Measurements from ENCODE around the gene ATP8A2.

ATP8A2 gene

GRCh38 chr13:25738342-25739196 lies 366.8 kb downstream of the ATP8A2 start:
- Histone ChIP-seq H3K36me3 (ENCODE audit: control insufficient read depth in 2 of 2, insufficient read depth in 2 of 2, low read length in 2 of 2) (no peaks in the 10 kb centered on the region), H3K9me3 (ENCODE audit: control insufficient read depth in 2 of 2, low read length in 2 of 2) (peaks cover 0 to 2% of the 10 kb centered on the region in 2 donors), H3K4me1 (ENCODE audit: control insufficient read depth, insufficient read depth, low read length) (no peaks in the 10 kb centered on the region), H3K4me3 (ENCODE audit: low read length in 2 of 2) (no peak overlapping the region), H3K9ac (ENCODE audit: low read length in 2 of 2) (no peak overlapping the region), H3K27me3 (ENCODE audit: control insufficient read depth in 1 of 2, insufficient read depth in 2 of 2, low read length in 2 of 2) (no peaks in the 10 kb centered on the region), H3K27ac (ENCODE audit: low read length) (no peak overlapping the region)

DNA sequence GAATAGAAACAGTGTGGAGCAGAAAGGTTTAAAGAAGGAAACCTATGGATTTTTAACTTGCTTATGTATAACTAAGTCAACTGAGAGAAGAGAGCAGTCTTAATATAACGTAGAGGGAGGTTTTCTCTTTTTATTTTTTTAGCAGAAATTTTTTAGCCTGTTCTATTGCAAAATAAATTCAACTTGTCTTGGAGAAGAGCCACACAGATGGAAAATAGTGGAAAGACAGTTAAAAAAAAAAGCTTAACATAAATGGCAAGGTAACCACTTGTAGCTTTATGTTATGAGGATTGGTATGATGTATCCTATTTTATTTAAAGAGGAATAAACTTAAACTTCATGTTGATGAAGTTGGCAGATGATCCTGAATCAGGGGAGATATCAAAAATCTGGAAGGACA lies 367.6 kb downstream of the ATP8A2 start:
- Histone ChIP-seq H3K9me3 (ENCODE audit: control insufficient read depth in 2 of 2, low read length in 2 of 2) (peaks cover 0 to 2% of the 10 kb centered on the region in 2 donors), H3K9ac (ENCODE audit: low read length in 2 of 2) (no peak overlapping the region), H3K4me3 (ENCODE audit: low read length in 2 of 2) (no peak overlapping the region), H3K27ac (ENCODE audit: low read length) (no peak overlapping the region), H3K27me3 (ENCODE audit: control insufficient read depth in 1 of 2, insufficient read depth in 2 of 2, low read length in 2 of 2) (no peaks in the 10 kb centered on the region), H3K36me3 (ENCODE audit: control insufficient read depth in 2 of 2, insufficient read depth in 2 of 2, low read length in 2 of 2) (no peaks in the 10 kb centered on the region), H3K4me1 (ENCODE audit: control insufficient read depth, insufficient read depth, low read length) (no peaks in the 10 kb centered on the region)

DNA sequence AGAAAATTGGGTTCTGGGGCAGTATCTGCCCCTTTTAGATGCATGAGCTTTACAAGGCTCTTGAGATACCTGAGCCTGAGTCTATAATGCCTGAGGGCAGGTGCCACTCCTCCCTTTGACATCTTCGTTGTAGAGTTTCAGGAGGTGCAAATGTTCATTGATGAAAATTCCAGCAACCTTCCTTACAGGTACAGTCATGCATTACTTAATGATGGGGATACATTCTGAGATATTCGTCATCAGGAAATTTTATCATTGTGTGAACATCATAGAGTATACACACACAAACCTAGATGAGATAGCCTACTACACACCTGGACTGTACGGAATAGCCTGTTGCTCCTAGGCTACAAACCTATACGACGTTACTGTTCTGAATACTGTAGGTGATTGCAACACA lies 370.0 kb downstream of the ATP8A2 start:
- H3K27me3 ChIP-seq (ENCODE audit: control insufficient read depth in 1 of 2, insufficient read depth in 2 of 2, low read length in 2 of 2): no peaks in the 10 kb centered on the region
- H3K36me3 ChIP-seq (ENCODE audit: control insufficient read depth in 2 of 2, insufficient read depth in 2 of 2, low read length in 2 of 2): no peaks in the 10 kb centered on the region
- no peak overlapping the region for H3K27ac ChIP-seq (ENCODE audit: low read length)
- H3K9ac ChIP-seq (ENCODE audit: low read length in 2 of 2): no peak overlapping the region
- H3K4me1 ChIP-seq (ENCODE audit: control insufficient read depth, insufficient read depth, low read length): no peaks in the 10 kb centered on the region
- H3K9me3 ChIP-seq (ENCODE audit: control insufficient read depth in 2 of 2, low read length in 2 of 2): peaks cover 0 to 2% of the 10 kb centered on the region in 2 donors
- no peak overlapping the region for H3K4me3 ChIP-seq (ENCODE audit: low read length in 2 of 2)

GRCh38 chr13:25742220-25742619 lies 370.4 kb downstream of the ATP8A2 start:
- Histone ChIP-seq H3K27ac (ENCODE audit: low read length) (no peak overlapping the region), H3K4me3 (ENCODE audit: low read length in 2 of 2) (no peak overlapping the region), H3K9ac (ENCODE audit: low read length in 2 of 2) (no peak overlapping the region), H3K27me3 (ENCODE audit: control insufficient read depth in 1 of 2, insufficient read depth in 2 of 2, low read length in 2 of 2) (no peaks in the 10 kb centered on the region), H3K9me3 (ENCODE audit: control insufficient read depth in 2 of 2, low read length in 2 of 2) (peaks cover 0 to 2% of the 10 kb centered on the region in 2 donors), H3K36me3 (ENCODE audit: control insufficient read depth in 2 of 2, insufficient read depth in 2 of 2, low read length in 2 of 2) (no peaks in the 10 kb centered on the region), H3K4me1 (ENCODE audit: control insufficient read depth, insufficient read depth, low read length) (no peaks in the 10 kb centered on the region)

- Histone ChIP-seq H3K27me3 (ENCODE audit: control insufficient read depth in 1 of 2, insufficient read depth in 2 of 2, low read length in 2 of 2) (no peaks in the 10 kb centered on the region), H3K36me3 (ENCODE audit: control insufficient read depth in 2 of 2, insufficient read depth in 2 of 2, low read length in 2 of 2) (no peaks in the 10 kb centered on the region), H3K4me1 (ENCODE audit: control insufficient read depth, insufficient read depth, low read length) (no peaks in the 10 kb centered on the region), H3K9me3 (ENCODE audit: control insufficient read depth in 2 of 2, low read length in 2 of 2) (peaks cover 0 to 2% of the 10 kb centered on the region in 2 donors), H3K9ac (ENCODE audit: low read length in 2 of 2) (no peak overlapping the region), H3K4me3 (ENCODE audit: low read length in 2 of 2) (no peak overlapping the region), H3K27ac (ENCODE audit: low read length) (no peak overlapping the region)
These were observed 371.6 kb downstream of the ATP8A2 start for GRCh38 chr13:25743421-25743820.

DNA sequence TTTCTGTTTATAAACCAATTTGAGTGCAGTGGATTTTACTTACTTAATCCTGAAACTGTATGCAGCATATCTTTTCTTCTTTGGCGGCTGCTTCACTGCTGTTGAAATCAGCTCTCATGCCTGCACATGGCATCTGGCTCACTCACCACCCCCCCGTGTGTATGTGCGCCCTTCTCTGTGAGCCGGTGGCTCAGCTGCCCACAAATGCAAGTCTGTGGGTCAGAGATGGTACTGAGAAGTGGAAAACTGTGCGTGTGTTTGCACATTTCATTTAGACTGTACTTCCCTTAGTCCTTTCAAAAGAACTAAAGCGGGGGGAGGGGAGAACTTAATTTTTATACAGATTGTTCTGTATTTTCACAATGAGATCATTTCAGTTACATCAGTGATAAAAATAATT lies 372.4 kb downstream of the ATP8A2 start:
- Histone ChIP-seq H3K9me3 (ENCODE audit: control insufficient read depth in 2 of 2, low read length in 2 of 2) (peaks cover 0 to 2% of the 10 kb centered on the region in 2 donors), H3K36me3 (ENCODE audit: control insufficient read depth in 2 of 2, insufficient read depth in 2 of 2, low read length in 2 of 2) (no peaks in the 10 kb centered on the region), H3K27me3 (ENCODE audit: control insufficient read depth in 1 of 2, insufficient read depth in 2 of 2, low read length in 2 of 2) (peaks cover 0 to 2% of the 10 kb centered on the region in 2 donors), H3K4me1 (ENCODE audit: control insufficient read depth, insufficient read depth, low read length) (no peaks in the 10 kb centered on the region), H3K4me3 (ENCODE audit: low read length in 2 of 2) (no peak overlapping the region), H3K27ac (ENCODE audit: low read length) (no peak overlapping the region), H3K9ac (ENCODE audit: low read length in 2 of 2) (no peak overlapping the region)

- H3K27me3 ChIP-seq (ENCODE audit: control insufficient read depth in 1 of 2, insufficient read depth in 2 of 2, low read length in 2 of 2): peaks cover 0 to 3% of the 10 kb centered on the region in 2 donors
- no peak overlapping the region for H3K9ac ChIP-seq (ENCODE audit: low read length in 2 of 2)
- no peak overlapping the region for H3K4me3 ChIP-seq (ENCODE audit: low read length in 2 of 2)
- H3K4me1 ChIP-seq (ENCODE audit: control insufficient read depth, insufficient read depth, low read length): no peaks in the 10 kb centered on the region
- H3K36me3 ChIP-seq (ENCODE audit: control insufficient read depth in 2 of 2, insufficient read depth in 2 of 2, low read length in 2 of 2): no peaks in the 10 kb centered on the region
- H3K27ac ChIP-seq (ENCODE audit: low read length): no peak overlapping the region
- H3K9me3 ChIP-seq (ENCODE audit: control insufficient read depth in 2 of 2, low read length in 2 of 2): peaks cover 0 to 2% of the 10 kb centered on the region in 2 donors
These were observed 374.4 kb downstream of the ATP8A2 start for GRCh38 chr13:25746131-25746530.

- Histone ChIP-seq H3K4me3 (ENCODE audit: low read length in 2 of 2) (no peak overlapping the region), H3K27me3 (ENCODE audit: control insufficient read depth in 1 of 2, insufficient read depth in 2 of 2, low read length in 2 of 2) (peaks cover 0 to 3% of the 10 kb centered on the region in 2 donors), H3K4me1 (ENCODE audit: control insufficient read depth, insufficient read depth, low read length) (peaks cover 4% of the 10 kb centered on the region), H3K9ac (ENCODE audit: low read length in 2 of 2) (no peak overlapping the region), H3K9me3 (ENCODE audit: control insufficient read depth in 2 of 2, low read length in 2 of 2) (no peaks in the 10 kb centered on the region), H3K36me3 (ENCODE audit: control insufficient read depth in 2 of 2, insufficient read depth in 2 of 2, low read length in 2 of 2) (no peaks in the 10 kb centered on the region), H3K27ac (ENCODE audit: low read length) (no peak overlapping the region)
These were observed 381.3 kb downstream of the ATP8A2 start for GRCh38 chr13:25752957-25753551.

DNA sequence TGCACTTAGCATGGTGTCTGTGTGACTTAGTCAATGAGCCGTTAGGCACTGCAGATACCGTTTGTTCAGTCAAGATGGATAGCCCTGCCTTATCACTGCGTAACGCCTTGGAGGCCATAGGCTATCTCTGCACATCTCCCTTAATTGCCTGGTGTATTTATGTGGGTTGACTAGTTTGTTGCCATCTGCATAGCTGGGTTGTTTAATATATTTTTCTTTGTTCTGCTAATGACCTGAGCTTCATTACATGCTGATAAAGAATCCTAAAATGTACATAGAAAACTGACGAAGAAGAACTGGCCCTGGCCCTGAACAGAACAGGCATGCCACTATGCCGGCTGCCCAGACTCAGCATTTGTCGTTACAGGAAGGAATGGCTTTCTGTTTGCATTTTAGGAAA lies 382.2 kb downstream of the ATP8A2 start:
- Histone ChIP-seq H3K9ac (ENCODE audit: low read length in 2 of 2) (no peak overlapping the region), H3K27me3 (ENCODE audit: control insufficient read depth in 1 of 2, insufficient read depth in 2 of 2, low read length in 2 of 2) (peaks cover 0 to 3% of the 10 kb centered on the region in 2 donors), H3K9me3 (ENCODE audit: control insufficient read depth in 2 of 2, low read length in 2 of 2) (no peaks in the 10 kb centered on the region), H3K27ac (ENCODE audit: low read length) (no peak overlapping the region), H3K4me1 (ENCODE audit: control insufficient read depth, insufficient read depth, low read length) (peaks cover 4% of the 10 kb centered on the region), H3K36me3 (ENCODE audit: control insufficient read depth in 2 of 2, insufficient read depth in 2 of 2, low read length in 2 of 2) (no peaks in the 10 kb centered on the region), H3K4me3 (ENCODE audit: low read length in 2 of 2) (no peak overlapping the region)

DNA sequence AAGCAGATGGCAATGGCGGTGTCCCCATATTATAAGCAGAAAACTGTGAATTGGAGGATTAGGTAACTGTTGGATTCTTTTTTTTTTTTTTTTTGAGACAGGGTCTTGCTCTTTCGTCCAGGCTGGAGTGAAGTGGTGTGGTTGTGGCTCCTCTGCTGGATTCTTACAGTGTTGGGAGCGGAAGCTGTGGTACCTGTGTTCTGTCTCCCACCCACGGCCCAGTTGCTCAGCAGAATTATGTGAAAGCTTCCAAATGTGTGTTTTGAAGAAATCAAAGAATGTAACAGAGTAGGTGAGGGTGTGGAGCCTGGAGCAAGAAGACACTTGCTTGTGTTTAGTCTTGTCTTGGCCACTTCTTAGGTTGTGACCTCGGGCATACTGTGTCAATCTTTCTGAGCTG lies 384.5 kb downstream of the ATP8A2 start:
- Histone ChIP-seq H3K9me3 (ENCODE audit: control insufficient read depth in 2 of 2, low read length in 2 of 2) (no peaks in the 10 kb centered on the region), H3K36me3 (ENCODE audit: control insufficient read depth in 2 of 2, insufficient read depth in 2 of 2, low read length in 2 of 2) (no peaks in the 10 kb centered on the region), H3K4me3 (ENCODE audit: low read length in 2 of 2) (no peak overlapping the region), H3K27ac (ENCODE audit: low read length) (no peak overlapping the region), H3K27me3 (ENCODE audit: control insufficient read depth in 1 of 2, insufficient read depth in 2 of 2, low read length in 2 of 2) (no peaks in the 10 kb centered on the region), H3K9ac (ENCODE audit: low read length in 2 of 2) (no peak overlapping the region), H3K4me1 (ENCODE audit: control insufficient read depth, insufficient read depth, low read length) (peaks cover 4% of the 10 kb centered on the region)

GRCh38 chr13:25756912-25757311 lies 385.1 kb downstream of the ATP8A2 start:
- Histone ChIP-seq H3K36me3 (ENCODE audit: control insufficient read depth in 2 of 2, insufficient read depth in 2 of 2, low read length in 2 of 2) (no peaks in the 10 kb centered on the region), H3K27me3 (ENCODE audit: control insufficient read depth in 1 of 2, insufficient read depth in 2 of 2, low read length in 2 of 2) (no peaks in the 10 kb centered on the region), H3K27ac (ENCODE audit: low read length) (no peak overlapping the region), H3K4me3 (ENCODE audit: low read length in 2 of 2) (no peak overlapping the region), H3K4me1 (ENCODE audit: control insufficient read depth, insufficient read depth, low read length) (peaks cover 4% of the 10 kb centered on the region), H3K9me3 (ENCODE audit: control insufficient read depth in 2 of 2, low read length in 2 of 2) (no peaks in the 10 kb centered on the region), H3K9ac (ENCODE audit: low read length in 2 of 2) (no peak overlapping the region)
